ENCODE results near the gene UBA6.
"Not testable (repeated sequence)": the region's sequence is repeated elsewhere in the genome, so short reads cannot be mapped to it uniquely, and the experiment has no call there.

The UBA6 gene

GRCh38 chr4:67713529-67714247 is 12.7 kb upstream of the UBA6 start:
- DNase-seq, result no peak

DNA sequence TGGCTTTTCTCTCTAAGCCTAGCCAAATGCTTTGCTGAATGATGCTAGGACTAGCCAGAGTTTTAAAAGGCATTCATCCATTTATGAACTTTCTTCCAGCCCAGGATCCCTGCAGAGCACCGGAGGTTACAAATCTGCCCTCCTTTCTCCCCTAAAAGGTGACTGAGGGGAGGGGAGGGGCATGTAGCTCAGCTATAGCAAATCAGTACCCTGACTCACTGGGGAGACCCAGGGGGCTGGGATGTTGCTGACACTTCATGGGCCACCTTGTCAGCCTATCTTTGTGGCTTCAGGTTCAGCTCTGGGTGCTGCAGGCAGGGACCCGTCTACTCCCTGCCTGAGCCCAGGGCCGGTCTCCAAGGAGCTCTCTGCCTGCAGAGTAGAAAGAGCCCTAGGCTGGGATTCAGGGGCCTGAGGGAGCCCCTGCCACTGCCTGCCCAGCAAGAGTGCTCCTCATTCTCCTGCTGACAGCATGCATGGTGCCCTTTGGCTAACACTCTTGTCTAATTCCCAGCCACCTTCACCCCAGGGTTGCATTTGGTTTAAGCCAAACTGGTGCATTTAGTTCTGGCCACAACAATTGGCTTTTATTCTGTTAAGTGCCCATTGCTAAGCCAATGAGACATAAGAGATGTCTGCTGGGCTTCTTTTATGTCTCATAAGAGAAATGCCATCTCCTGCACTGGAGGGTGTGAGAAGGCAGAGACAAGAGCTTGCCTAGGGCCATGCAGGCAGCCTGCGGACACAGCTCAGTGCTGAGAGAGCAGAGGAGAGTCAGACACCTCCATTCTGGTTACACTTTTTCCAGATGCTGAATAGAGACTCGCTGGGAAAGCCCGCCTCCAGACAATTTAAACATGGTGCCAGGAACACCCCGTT is 11.9 kb upstream of the UBA6 start:
- no peak for DNase-seq

GRCh38 chr4:67712000-67712625 is 11.2 kb upstream of the UBA6 start:
- DNase-seq, result no peak

DNA sequence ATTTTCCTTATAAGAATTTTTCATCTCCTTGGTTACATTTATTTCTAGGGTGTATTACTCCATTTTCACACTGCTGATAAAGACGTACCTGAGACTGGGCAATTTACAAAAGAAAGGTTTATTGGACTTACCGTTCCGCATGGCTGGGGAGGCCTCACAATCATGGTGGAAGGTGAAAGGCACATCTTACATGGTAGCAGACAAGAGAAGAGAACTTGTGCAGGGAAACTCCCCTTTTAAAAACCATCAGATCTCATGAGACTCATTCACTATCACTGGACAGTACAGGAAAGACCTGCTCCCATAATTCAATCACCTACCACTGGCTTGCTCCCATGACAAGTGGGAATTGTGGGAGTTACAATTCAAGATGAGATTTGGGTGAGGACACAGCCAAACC is 5.7 kb upstream of the UBA6 start:
- not testable (repeated sequence) for DNase-seq

GRCh38 chr4:67704843-67705242 is 3.9 kb upstream of the UBA6 start:
- DNase-seq, result no peak

DNA sequence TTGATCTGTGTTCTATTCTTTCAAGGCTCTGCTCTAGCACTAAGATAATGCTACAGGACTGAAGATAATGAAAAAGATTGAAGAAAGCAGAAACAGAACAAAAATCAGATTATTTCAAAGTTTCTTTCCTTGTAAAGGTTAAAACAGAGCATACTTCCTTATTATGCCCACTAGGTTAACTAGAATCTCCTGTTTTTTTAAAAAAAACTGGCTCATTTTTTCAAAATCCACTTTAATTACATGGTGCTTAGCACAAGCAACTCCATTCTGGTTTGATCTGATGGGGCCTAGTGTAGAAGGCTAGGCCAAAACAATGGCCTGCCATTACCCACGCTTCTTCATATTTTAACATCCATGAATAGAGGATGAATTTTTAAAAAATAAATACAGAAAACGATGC is 1.2 kb upstream of the UBA6 start:
- no peak for DNase-seq

GRCh38 chr4:67701517-67701850 is 529 bp upstream of the UBA6 start:
- DNase-seq, result no peak

DNA sequence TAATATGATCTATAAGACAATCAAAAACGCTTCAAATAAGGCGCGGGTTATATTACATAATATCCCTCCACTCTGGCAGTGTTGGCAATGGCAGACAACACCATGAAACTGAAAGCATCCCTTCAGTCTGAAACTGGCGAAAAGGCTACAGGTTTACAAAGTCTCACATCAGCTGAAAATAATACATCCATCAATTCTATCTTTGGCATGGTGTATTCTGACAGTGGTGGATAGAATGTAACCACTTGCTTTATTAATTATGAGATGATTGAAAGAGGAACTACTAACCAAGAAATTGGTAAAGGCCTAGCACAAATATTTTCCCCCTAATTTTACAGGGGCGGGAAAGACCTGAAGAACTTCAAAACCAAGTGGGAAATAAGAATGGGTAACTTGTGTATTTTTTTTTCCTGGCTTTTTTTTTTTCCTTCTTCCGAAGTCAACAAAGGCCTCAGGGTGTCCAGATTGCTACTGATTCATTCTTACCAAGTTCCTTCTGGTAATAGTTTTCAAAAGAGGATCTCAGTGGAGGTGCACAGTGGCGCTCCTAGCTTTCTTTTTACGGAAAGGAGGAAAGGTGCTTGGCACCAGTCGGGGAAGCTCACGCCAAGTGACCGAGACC is 728 bp downstream of the UBA6 start:
- no peak for DNase-seq

GRCh38 chr4:67699603-67700002 is 1.4 kb downstream of the UBA6 start:
- no peak for DNase-seq

DNA sequence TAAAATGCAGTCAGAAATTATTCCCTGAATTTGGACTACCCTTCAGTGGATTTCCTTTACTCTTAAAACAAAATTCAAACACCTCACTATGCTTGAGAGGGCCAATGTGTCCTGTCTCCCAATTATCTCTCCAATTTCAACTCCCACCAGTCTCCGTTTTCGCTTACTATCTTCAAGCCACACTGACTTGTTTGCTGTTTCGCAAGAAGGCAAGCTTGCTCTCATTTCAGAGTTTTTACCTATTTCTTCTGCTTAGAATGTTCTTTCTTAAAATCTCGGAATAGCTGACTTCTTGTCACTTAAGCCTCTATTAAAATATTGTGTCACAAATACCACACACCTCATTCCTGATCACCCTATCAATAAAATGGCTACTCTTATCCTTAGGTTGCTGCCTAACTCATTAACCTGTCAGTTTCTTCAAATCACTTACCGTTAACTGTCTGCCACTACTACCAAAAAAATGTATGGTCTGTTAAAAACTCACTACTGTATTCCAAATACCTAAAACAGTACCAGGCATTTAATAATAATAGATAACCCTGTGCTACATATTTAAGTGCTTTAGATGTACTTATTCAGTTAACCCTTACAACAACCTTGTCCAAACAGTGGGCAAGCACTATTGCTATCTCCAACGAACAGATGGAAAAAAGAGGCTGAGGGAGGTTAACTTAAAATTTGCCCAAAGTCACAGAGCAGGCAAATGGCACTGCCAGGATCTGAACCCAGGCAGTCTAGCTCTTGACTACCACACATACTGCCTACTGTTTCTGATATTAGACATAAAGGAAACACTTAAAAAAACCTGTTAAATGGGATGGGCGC is 2.9 kb downstream of the UBA6 start:
- DNase-seq, result no peak

GRCh38 chr4:67696061-67696460 is 4.9 kb downstream of the UBA6 start:
- DNase-seq, result no peak

DNA sequence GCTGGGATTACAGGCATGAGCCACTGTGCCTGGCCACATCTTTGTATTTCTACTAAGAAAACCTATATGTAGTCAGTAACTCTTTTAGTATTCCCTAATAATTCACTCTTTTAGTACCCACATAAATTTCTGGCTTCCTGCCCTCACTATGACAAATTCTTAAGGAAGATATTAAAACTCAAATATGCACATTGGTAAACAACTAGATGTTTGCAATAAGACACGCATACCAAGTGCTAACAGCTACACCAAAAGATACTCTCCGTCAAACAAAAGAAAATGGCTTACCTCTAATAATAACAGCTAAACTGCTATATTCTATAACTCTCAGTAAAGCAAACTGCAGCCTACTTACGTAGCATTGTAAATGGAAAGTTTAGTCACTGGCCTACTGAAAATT is 6.3 kb downstream of the UBA6 start:
- DNase-seq, result no peak

DNA sequence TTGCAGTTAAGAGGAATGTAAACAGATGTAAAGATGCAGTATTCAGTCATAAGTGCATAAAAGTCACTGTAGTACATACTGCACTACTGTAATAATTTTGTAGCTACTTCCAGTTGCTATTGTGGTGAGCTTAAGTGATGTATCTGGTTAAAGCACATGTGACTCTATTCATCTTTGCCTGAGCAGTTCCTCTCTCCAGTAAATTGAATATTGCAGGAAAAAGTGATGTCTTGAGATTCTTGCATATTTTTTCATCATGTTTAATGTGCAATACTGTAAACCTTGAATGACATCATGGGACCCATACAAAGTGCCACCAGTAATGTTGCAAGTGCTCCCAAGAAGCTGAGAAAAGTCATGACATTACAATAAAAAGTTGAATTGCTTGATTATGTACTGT is 9.6 kb downstream of the UBA6 start:
- DNase-seq, result no peak

GRCh38 chr4:67687636-67688035 is 13.3 kb downstream of the UBA6 start:
- no peak for DNase-seq

- DNase-seq, result no peak
Measured at GRCh38 chr4:67685532-67685859, 15.5 kb downstream of the UBA6 start.

DNA sequence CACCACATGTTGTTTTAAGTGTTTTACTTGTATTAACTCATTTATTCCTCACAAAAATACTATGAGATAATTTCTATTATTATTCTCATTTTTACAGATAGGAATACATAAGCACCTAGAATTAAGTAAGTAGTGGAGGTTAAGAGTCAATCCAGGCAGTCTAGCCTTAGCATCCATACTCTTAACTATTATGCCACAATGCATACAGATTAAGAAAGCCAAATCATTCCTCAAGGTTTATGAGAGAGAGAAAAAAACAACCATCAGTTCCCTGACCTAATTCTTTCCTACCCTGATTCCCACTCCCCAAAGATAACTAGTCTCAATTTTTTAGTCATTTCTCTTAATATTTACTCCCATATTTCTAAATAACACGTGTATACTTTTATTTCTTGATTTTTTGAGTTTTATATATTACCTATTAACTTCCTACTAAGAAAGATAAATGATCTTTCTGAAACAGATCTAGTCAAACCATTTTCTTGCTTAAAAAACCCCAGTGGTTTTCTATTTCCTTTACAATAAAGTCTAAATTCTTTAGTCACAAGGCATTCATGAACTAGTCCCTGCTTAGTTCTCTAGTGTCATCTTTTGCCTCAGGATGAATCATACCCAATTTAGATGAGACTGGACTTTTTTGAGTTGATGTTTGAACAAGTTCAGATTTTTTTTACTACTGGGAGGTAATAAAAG is 16.0 kb downstream of the UBA6 start:
- DNase-seq, result no peak

GRCh38 chr4:67682266-67682665 is 18.7 kb downstream of the UBA6 start:
- no peak for DNase-seq

- no peak for DNase-seq
Measured at GRCh38 chr4:67680581-67681222, 20.3 kb downstream of the UBA6 start.

- DNase-seq, result no peak
Measured at GRCh38 chr4:67678612-67679011, 22.3 kb downstream of the UBA6 start.

DNA sequence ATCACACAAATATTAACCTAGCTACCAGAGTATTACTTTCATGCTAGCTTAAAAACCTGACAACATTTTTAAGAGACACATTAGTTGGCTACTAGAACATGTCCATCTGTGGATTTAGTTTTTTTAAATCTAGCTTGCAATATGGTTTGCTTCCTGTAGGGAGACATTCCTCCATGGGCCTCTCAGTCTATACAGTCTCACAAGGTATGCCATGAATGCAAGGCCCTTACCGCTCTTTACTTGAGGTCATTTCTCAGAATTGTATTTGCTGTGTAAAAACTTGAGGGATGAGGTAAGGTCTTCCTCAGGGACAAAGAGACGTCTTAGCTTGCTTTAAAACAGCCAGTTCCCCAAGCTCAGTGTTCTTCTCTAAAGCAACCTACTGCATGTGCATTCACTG is 26.9 kb downstream of the UBA6 start:
- no peak for DNase-seq

GRCh38 chr4:67668315-67668714 is 32.6 kb downstream of the UBA6 start:
- DNase-seq, result no peak

DNA sequence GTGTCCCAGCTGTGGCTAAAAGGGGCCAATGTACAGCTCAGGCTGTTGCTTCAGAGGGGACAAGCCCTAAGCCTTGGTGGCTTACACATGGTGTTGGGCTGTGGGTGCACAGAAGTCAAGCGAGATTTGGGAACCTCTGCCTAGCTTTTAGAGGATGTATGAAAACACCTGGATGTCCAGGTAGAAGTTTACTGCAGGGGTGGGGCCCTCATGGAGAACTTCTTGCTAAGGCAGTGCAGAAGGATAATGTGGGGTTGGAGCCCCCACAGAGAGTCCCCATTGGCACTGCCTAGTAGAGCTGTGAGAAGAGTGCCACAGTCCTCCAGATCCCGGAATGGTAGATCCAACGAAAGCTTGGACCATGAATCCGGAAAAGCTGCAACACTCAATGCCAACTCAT is 40.5 kb downstream of the UBA6 start:
- DNase-seq, result no peak

Measured in activated naive CD4-positive, alpha-beta T cell treated with anti-CD3 and anti-CD28 coated beads, Interleukin-2, amount 50 U/mL, for 16 hours (primary cell).